Activated CD4-positive, alpha-beta memory T cell treated with anti-CD3 and anti-CD28 coated beads, Interleukin-2, amount 10 ng/mL, durations not matched to agents 7 days and 5 days (primary cell): ENCODE results near the gene MSS51. TPM values are rescaled to one million over a fixed set of nuclear protein-coding genes. Genes with fewer than 3 reads are reported as not detected.
"Not testable (repeated sequence)": the region's sequence is repeated elsewhere in the genome, so short reads cannot be mapped to it uniquely, and the experiment has no call there.

Experiments
- CTCF ChIA-PET: fragments of 350-600 bp; sonication (Branson Sonifier 250); formaldehyde crosslinking; loops from one replicate; lab custom pipeline; 2021; ENCODE audit warnings: antibody characterized with exemption, inconsistent platforms; lab: Charles Lee
- POLR2A ChIA-PET: fragments of 350-600 bp; sonication (Branson Sonifier 250); formaldehyde crosslinking; loops from one replicate; lab custom pipeline; 2021; ENCODE audit warnings: antibody characterized with exemption; lab: Charles Lee
- DNase-seq: peaks from one replicate; pipeline ENCODE4 v3.0.0-alpha.2; 2020
- H3K27ac Mint-ChIP-seq: one replicate; pipeline ENCODE4 v1.8.0; 2021; ENCODE audit warnings: mild to moderate bottlenecking, mixed read lengths
- H3K27me3 Mint-ChIP-seq: one replicate; pipeline ENCODE4 v1.8.0; 2021; ENCODE audit warnings: mixed read lengths
- H3K36me3 Mint-ChIP-seq: one replicate; pipeline ENCODE4 v1.8.0; 2021; ENCODE audit warnings: low read depth, mixed read lengths
- H3K4me1 Mint-ChIP-seq: one replicate; pipeline ENCODE4 v1.8.0; 2021; ENCODE audit warnings: mixed read lengths
- H3K4me3 Mint-ChIP-seq: one replicate; pipeline ENCODE4 v1.8.0; 2021; ENCODE audit warnings: mild to moderate bottlenecking, mixed read lengths
- H3K9me3 Mint-ChIP-seq: one replicate; pipeline ENCODE4 v1.8.0; 2021; ENCODE audit warnings: mixed read lengths
- total RNA-seq, 2 experiments: library from RNA; stranded (reverse); gene quantifications; one replicate each; pipeline ENCODE4 v1.2.3, GENCODE V29; 2021

The MSS51 gene
- total RNA-seq, 2 experiments from 2014 or later, result 2.8 to 3.3 TPM

GRCh38 chr10:73413108-73413527 is 20.2 kb downstream of the MSS51 start:
- ChIA-PET CTCF (interaction anchor here (0.7 to 1.6 kb wide), 10 partner anchors 8 to 663 kb away, joined by 3 to 5 read pairs (median 3); partner anchors contain the start of genes CFAP70 and PPP3CB), POLR2A (interaction anchor here (0.7 to 5.7 kb wide), 29 partner anchors 8 to 359 kb away, joined by 3 to 63 read pairs (median 4); partner anchors contain the start of genes CFAP70, DNAJC9, MRPS16 and MSS51)
- Mint-ChIP-seq H3K9me3 (no peaks in the 10 kb centered on the region), H3K27me3 (peaks cover 3% of the 10 kb centered on the region), H3K4me1 (peaks cover 54% of the 10 kb centered on the region), H3K27ac (peak overlapping the region; percentile 83), H3K4me3 (peak overlapping the region; percentile 84), H3K36me3 (peaks cover 21% of the 10 kb centered on the region)
- DNase-seq, result peak; percentile 62

GRCh38 chr10:73410897-73411296 is 22.5 kb downstream of the MSS51 start:
- ChIA-PET CTCF (interaction anchor here (1.0 kb wide), 1 partner anchor 233 kb away, joined by 3 read pairs; no protein-coding TSS in a partner anchor), POLR2A (interaction anchor here (1.0 to 5.7 kb wide), 3 partner anchors 12 to 84 kb away, joined by 3 to 63 read pairs (median 24); partner anchors contain the start of genes CFAP70 and PPP3CB)
- H3K36me3 Mint-ChIP-seq, result peaks cover 37% of the 10 kb centered on the region
- no peak overlapping the region for H3K27ac Mint-ChIP-seq
- H3K4me3 Mint-ChIP-seq, result no peak overlapping the region
- peaks cover 65% of the 10 kb centered on the region for H3K4me1 Mint-ChIP-seq
- H3K27me3 Mint-ChIP-seq, result peaks cover 3% of the 10 kb centered on the region
- H3K9me3 Mint-ChIP-seq, result no peaks in the 10 kb centered on the region
- no peak for DNase-seq

- H3K27me3 Mint-ChIP-seq, result no peaks in the 10 kb centered on the region
- H3K9me3 Mint-ChIP-seq, result no peaks in the 10 kb centered on the region
- no peak overlapping the region for H3K27ac Mint-ChIP-seq
- H3K36me3 Mint-ChIP-seq, result peaks cover 37% of the 10 kb centered on the region
- CTCF ChIA-PET, result no interaction called here
- no peak for DNase-seq
- POLR2A ChIA-PET, result interaction anchor here (1.3 kb wide), 1 partner anchor 157 kb away, joined by 4 read pairs; the partner anchor contains the start of gene MRPS16
- no peak overlapping the region for H3K4me3 Mint-ChIP-seq
- peaks cover 52% of the 10 kb centered on the region for H3K4me1 Mint-ChIP-seq
These were observed 24.3 kb downstream of the MSS51 start for GRCh38 chr10:73408978-73409521.

GRCh38 chr10:73408061-73408460 is 25.3 kb downstream of the MSS51 start:
- ChIA-PET CTCF (no interaction called here), POLR2A (interaction anchor here (1.0 to 1.3 kb wide), 2 partner anchors 156 to 162 kb away, joined by 3 to 4 read pairs; partner anchors contain the start of gene MRPS16)
- H3K4me3 Mint-ChIP-seq, result no peak overlapping the region
- peaks cover 49% of the 10 kb centered on the region for H3K4me1 Mint-ChIP-seq
- no peaks in the 10 kb centered on the region for H3K9me3 Mint-ChIP-seq
- H3K36me3 Mint-ChIP-seq, result peaks cover 37% of the 10 kb centered on the region
- no peak for DNase-seq
- H3K27ac Mint-ChIP-seq, result no peak overlapping the region
- no peaks in the 10 kb centered on the region for H3K27me3 Mint-ChIP-seq

GRCh38 chr10:73407495-73407894 is 25.9 kb downstream of the MSS51 start:
- no peak overlapping the region for H3K4me3 Mint-ChIP-seq
- H3K27ac Mint-ChIP-seq, result no peak overlapping the region
- no peaks in the 10 kb centered on the region for H3K27me3 Mint-ChIP-seq
- H3K9me3 Mint-ChIP-seq, result no peaks in the 10 kb centered on the region
- H3K4me1 Mint-ChIP-seq, result peaks cover 45% of the 10 kb centered on the region
- DNase-seq, result no peak
- peaks cover 37% of the 10 kb centered on the region for H3K36me3 Mint-ChIP-seq
- ChIA-PET CTCF (no interaction called here), POLR2A (interaction anchor here (1.0 to 1.8 kb wide), 3 partner anchors 88 to 161 kb away, joined by 3 to 5 read pairs (median 4); partner anchors contain the start of genes MRPS16 and PPP3CB)

GRCh38 chr10:73406846-73407245 is 26.5 kb downstream of the MSS51 start:
- DNase-seq, result no peak
- H3K4me1 Mint-ChIP-seq, result peaks cover 40% of the 10 kb centered on the region

GRCh38 chr10:73405556-73405955 is 27.8 kb downstream of the MSS51 start:
- H3K27me3 Mint-ChIP-seq, result no peaks in the 10 kb centered on the region
- DNase-seq, result no peak
- CTCF ChIA-PET, result no interaction called here
- peaks cover 33% of the 10 kb centered on the region for H3K36me3 Mint-ChIP-seq
- no peak overlapping the region for H3K27ac Mint-ChIP-seq
- H3K9me3 Mint-ChIP-seq, result no peaks in the 10 kb centered on the region
- no peak overlapping the region for H3K4me3 Mint-ChIP-seq
- H3K4me1 Mint-ChIP-seq, result peaks cover 29% of the 10 kb centered on the region
- POLR2A ChIA-PET, result interaction anchor here (1.0 to 1.4 kb wide), 2 partner anchors 8 to 12 kb away, joined by 3 to 4 read pairs; partner anchors contain the start of gene ANXA7

More at GRCh38 chr10:73406846-73407245, 26.5 kb downstream of the MSS51 start:
- Mint-ChIP-seq H3K4me3 (no peak overlapping the region), H3K36me3 (peaks cover 34% of the 10 kb centered on the region), H3K27ac (no peak overlapping the region), H3K27me3 (no peaks in the 10 kb centered on the region), H3K9me3 (no peaks in the 10 kb centered on the region)
- ChIA-PET POLR2A (interaction anchor here (1.0 to 1.8 kb wide), 2 partner anchors 10 to 88 kb away, joined by 3 to 5 read pairs; partner anchors contain the start of gene PPP3CB), CTCF (no interaction called here)

- Mint-ChIP-seq H3K27me3 (no peaks in the 10 kb centered on the region), H3K27ac (no peak overlapping the region), H3K36me3 (peaks cover 29% of the 10 kb centered on the region), H3K4me1 (peaks cover 23% of the 10 kb centered on the region), H3K9me3 (no peaks in the 10 kb centered on the region), H3K4me3 (no peak overlapping the region)
- POLR2A ChIA-PET, result interaction anchor here (1.4 kb wide), 1 partner anchor 9 kb away, joined by 4 read pairs; the partner anchor contains the start of gene ANXA7
- CTCF ChIA-PET, result interaction anchor here (0.6 kb wide), 1 partner anchor 8 kb away, joined by 3 read pairs; no protein-coding TSS in a partner anchor
- no peak for DNase-seq
These were observed 28.7 kb downstream of the MSS51 start for GRCh38 chr10:73404690-73405089.

GRCh38 chr10:73401636-73402035 is 31.7 kb downstream of the MSS51 start:
- CTCF ChIA-PET, result interaction anchor here (1.3 kb wide), 1 partner anchor 12 kb away, joined by 5 read pairs; no protein-coding TSS in a partner anchor
- Mint-ChIP-seq H3K27ac (no peak overlapping the region), H3K4me1 (peaks cover 3% of the 10 kb centered on the region), H3K36me3 (peaks cover 21% of the 10 kb centered on the region), H3K9me3 (no peaks in the 10 kb centered on the region), H3K27me3 (no peaks in the 10 kb centered on the region), H3K4me3 (no peak overlapping the region)
- POLR2A ChIA-PET, result interaction anchor here (0.7 kb wide), 1 partner anchor 8 kb away, joined by 3 read pairs; no protein-coding TSS in a partner anchor
- no peak for DNase-seq

- Mint-ChIP-seq H3K27me3 (no peaks in the 10 kb centered on the region), H3K27ac (no peak overlapping the region), H3K9me3 (no peaks in the 10 kb centered on the region), H3K36me3 (peaks cover 38% of the 10 kb centered on the region), H3K4me3 (no peak overlapping the region), H3K4me1 (peaks cover 1% of the 10 kb centered on the region)
- POLR2A ChIA-PET, result interaction anchor here (0.6 to 1.9 kb wide), 2 partner anchors 12 to 14 kb away, joined by 3 to 5 read pairs; partner anchors contain the start of gene ANXA7
- no peak for DNase-seq
- CTCF ChIA-PET, result no interaction called here
These were observed 34.3 kb downstream of the MSS51 start for GRCh38 chr10:73399063-73399462.

GRCh38 chr10:73398024-73398423 is 35.3 kb downstream of the MSS51 start:
- Mint-ChIP-seq H3K36me3 (peaks cover 46% of the 10 kb centered on the region), H3K4me1 (peaks cover 1% of the 10 kb centered on the region), H3K4me3 (no peak overlapping the region), H3K27me3 (no peaks in the 10 kb centered on the region), H3K9me3 (no peaks in the 10 kb centered on the region), H3K27ac (no peak overlapping the region)
- ChIA-PET CTCF (no interaction called here), POLR2A (interaction anchor here (1.0 kb wide), 1 partner anchor 16 kb away, joined by 3 read pairs; the partner anchor contains the start of gene ANXA7)
- no peak for DNase-seq

- DNase-seq, H3K27ac Mint-ChIP-seq, H3K4me3 Mint-ChIP-seq, CTCF ChIA-PET, H3K27me3 Mint-ChIP-seq, H3K4me1 Mint-ChIP-seq, H3K9me3 Mint-ChIP-seq, POLR2A ChIA-PET: not testable (repeated sequence)
- peaks cover 63% of the 10 kb centered on the region for H3K36me3 Mint-ChIP-seq
These were observed 39.0 kb downstream of the MSS51 start for GRCh38 chr10:73394325-73394724.

GRCh38 chr10:73388228-73388627 is 45.1 kb downstream of the MSS51 start:
- H3K36me3 Mint-ChIP-seq, result peaks cover 72% of the 10 kb centered on the region
- no peak for DNase-seq
- H3K27me3 Mint-ChIP-seq, result no peaks in the 10 kb centered on the region
- H3K9me3 Mint-ChIP-seq, result no peaks in the 10 kb centered on the region
- no peak overlapping the region for H3K4me3 Mint-ChIP-seq
- H3K27ac Mint-ChIP-seq, result no peak overlapping the region
- ChIA-PET CTCF (interaction anchor here (0.5 kb wide), 1 partner anchor 80 kb away, joined by 6 read pairs; no protein-coding TSS in a partner anchor), POLR2A (no interaction called here)
- H3K4me1 Mint-ChIP-seq, result no peaks in the 10 kb centered on the region
